GM12801 (cell line): ENCODE measurements around the gene MRPS34.

Experiments used
- TF ChIP-seq, protein P1 (sequence below): IDR thresholded peaks from one replicate; pipeline ENCODE4 v1.5.1; 2011; ENCODE audit warnings: control low read depth; ENCODE audit not compliant: insufficient read length; ENCODE audit errors: extremely low read depth

MRPS34 gene

DNA sequence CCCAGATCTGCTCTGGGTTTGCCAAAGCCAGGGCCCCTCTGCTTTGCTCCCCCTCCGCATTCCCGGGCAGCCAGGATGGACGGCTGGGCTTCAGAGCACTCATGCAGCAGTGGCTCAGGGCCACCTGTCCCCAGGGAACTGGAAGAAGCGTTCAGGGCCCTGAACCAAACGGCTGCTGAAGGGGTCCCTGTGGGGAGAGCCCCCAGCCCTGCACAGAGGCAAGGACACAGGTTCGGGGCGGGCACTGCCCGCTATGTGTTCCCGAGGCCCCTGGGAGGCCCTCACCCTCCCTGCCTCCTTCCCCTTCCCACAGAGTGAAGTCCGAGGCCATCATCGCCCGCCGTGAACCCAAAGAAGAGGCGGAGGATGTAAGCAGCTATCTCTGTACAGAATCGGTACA is 12.0 kb downstream of the MRPS34 start:
- TF ChIP-seq, protein P1, sequence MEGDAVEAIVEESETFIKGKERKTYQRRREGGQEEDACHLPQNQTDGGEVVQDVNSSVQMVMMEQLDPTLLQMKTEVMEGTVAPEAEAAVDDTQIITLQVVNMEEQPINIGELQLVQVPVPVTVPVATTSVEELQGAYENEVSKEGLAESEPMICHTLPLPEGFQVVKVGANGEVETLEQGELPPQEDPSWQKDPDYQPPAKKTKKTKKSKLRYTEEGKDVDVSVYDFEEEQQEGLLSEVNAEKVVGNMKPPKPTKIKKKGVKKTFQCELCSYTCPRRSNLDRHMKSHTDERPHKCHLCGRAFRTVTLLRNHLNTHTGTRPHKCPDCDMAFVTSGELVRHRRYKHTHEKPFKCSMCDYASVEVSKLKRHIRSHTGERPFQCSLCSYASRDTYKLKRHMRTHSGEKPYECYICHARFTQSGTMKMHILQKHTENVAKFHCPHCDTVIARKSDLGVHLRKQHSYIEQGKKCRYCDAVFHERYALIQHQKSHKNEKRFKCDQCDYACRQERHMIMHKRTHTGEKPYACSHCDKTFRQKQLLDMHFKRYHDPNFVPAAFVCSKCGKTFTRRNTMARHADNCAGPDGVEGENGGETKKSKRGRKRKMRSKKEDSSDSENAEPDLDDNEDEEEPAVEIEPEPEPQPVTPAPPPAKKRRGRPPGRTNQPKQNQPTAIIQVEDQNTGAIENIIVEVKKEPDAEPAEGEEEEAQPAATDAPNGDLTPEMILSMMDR, result no peak

DNA sequence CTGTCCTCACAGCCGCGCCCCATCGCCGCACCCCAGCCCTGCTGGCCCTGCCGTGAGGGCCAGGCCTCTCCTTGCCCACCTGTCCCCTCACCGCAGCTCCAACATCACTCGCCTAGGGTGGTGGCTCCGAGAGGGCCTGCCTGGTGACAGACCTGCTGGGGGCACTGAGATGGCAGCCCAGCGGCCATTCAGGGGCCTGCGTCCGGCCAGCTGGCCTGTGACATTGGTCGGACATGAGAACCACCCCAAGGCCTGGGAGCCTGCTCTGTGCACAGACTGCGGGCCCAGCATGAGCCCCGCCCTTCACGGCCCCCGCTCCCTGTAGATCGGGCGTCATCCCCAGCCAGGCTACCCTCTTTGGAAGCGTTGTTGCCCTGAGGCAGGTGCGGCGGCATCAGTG is 13.4 kb downstream of the MRPS34 start:
- TF ChIP-seq, protein P1, result no peak

DNA sequence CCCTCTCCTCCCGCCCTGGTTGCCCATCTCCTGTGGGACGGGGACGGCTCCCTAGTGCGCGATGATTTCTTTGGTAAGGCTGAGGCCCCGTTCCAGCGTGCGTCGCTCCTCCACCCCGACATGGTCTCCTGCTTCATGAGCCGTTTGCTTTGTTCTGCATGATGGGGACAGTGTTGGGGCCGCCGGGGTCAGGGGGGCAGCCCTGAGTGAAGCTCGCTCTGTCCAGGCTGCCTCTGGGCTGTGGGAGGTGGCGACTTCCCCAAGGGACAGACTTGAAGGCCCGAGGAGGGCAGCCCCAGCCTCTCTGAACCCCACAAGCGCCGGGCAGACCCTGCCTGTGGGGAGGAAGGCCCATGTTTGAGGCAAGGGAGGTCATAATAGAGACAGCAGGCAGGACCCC is 14.0 kb downstream of the MRPS34 start:
- TF ChIP-seq, protein P1, result no peak

DNA sequence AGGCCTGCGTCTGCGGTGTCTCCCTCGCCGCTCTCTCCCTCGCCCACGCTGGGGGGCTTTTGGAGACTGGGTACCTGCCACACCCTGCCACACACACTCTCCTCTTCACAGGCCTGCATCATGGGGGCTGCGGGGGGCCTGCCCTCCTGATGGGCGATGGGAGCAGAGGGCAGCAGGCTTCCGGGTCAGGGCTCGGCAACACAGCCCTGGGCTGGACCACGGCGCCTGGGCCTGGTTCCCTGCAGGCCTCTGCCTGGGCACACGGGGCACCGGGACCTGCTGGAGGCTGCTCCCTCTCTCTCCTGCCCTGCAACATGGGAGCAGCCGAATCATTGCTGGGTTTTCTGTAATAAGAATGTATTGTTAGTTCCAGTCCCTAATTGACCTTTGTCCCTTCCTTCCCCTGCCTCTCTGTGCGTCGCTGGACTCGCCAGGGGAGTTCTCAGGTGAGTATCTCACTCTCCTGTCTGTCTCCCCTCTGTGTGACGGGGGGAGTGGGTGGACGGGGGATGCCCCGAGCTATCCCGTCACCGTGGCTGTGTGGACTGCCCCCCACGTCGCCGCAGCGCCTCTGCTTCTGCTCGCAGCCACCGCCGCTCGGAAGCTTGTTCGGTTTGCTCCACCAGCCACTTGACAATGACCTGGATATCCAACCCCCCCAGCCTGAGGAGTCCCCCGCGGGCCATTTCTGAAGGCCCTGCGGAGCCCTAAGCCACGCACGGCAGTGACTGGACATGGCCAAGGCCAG is 15.0 kb downstream of the MRPS34 start:
- TF ChIP-seq, protein P1, result no peak

DNA sequence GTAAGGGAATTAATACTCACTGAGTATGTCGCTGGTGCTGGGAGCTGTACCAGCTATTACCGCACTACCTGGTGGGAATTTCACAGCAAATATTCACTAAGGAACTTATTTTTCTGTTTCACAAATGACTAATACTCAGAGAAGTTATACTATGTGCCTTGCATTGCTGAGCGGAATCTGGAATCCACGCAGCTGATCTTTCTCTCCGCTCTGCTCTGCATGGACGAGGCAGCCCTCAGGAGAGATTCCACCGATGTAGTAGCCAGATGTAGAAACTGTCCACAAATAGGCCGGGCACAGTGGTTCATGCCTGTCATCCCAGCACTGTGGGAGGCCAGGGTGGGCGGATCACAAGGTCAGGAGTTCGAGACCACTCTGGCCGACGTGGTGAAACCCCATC is 18.7 kb downstream of the MRPS34 start:
- TF ChIP-seq, protein P1, result no peak

DNA sequence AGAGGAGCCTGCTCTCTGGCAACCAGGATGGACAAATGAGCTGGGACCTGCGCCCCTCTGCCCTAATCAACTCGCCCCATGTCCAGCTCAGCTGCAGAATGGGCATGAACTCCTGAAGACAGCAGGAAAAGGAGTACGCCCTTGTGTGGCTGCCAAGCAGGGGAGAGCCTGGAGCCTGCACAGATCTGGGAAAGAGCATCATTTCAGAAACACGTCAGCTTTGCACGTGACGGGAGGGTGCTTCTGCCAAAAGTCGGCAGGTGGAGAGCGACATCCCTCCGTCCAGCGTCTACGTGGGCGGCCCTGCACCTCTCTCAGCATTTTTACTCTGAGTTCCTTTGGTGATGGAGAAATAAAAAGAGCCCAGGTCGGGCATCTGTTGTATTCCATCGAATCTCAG is 20.1 kb downstream of the MRPS34 start:
- TF ChIP-seq, protein P1, result no peak

DNA sequence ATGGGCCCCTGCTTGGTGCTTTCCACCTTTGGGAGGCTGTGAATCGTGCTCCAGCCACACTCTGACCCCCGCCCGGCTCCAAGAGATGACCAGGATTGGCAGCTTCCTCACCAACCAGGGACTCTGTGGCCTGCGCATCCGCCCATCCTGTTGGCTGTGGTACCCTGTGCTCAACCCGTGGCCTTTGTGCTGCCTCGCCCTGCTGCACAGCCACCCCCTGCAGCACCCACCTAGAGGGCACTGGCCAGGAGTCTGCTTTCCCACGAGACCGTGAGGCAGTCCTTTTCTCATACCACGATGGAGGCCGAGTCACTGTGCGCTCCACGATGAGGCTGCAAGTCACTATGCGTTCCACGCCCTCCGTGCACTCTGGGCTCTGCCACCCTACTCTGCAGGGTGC is 21.0 kb downstream of the MRPS34 start:
- TF ChIP-seq, protein P1, result no peak
